Mucosa of rectum (tissue), 2 donors: Measurements from ENCODE around the gene KIRREL1.

Experiments used
- H3K27ac ChIP-seq, 2 donors: one replicate each; pipeline ENCODE4 v1.7.0; 2013; ENCODE audit warnings: inconsistent platforms in 2 of 2, low read depth in 2 of 2, low read length in 2 of 2
- H3K27me3 ChIP-seq, 2 donors: one replicate each; pipeline ENCODE4 v1.7.0; 2013; ENCODE audit warnings: low read length in 2 of 2; ENCODE audit not compliant: control insufficient read depth in 2 of 2, insufficient read depth in 2 of 2
- H3K36me3 ChIP-seq, 2 donors: one replicate each; pipeline ENCODE4 v1.7.0; 2013; ENCODE audit warnings: low read length in 2 of 2; ENCODE audit not compliant: control insufficient read depth in 2 of 2, insufficient read depth in 2 of 2
- H3K4me1 ChIP-seq, 2 donors: one replicate each; pipeline ENCODE4 v1.7.0; 2013; ENCODE audit warnings: low read length in 2 of 2, mild to moderate bottlenecking in 1 of 2; ENCODE audit not compliant: control insufficient read depth in 2 of 2, insufficient read depth in 2 of 2
- H3K4me3 ChIP-seq, 2 donors: one replicate each; pipeline ENCODE4 v1.7.0; 2013; ENCODE audit warnings: low read length in 2 of 2
- H3K9ac ChIP-seq, 2 donors: one replicate each; pipeline ENCODE4 v1.7.0; 2013; ENCODE audit warnings: low read length in 2 of 2, low read depth in 1 of 2, mild to moderate bottlenecking in 1 of 2
- H3K9me3 ChIP-seq, 2 donors: one replicate each; pipeline ENCODE4 v1.7.0; 2013; ENCODE audit warnings: low read length in 2 of 2; ENCODE audit not compliant: control insufficient read depth in 2 of 2
- donor health status: healthy.
- donor health status: Normal muscosa, but diverticular disease.

Gene KIRREL1

DNA sequence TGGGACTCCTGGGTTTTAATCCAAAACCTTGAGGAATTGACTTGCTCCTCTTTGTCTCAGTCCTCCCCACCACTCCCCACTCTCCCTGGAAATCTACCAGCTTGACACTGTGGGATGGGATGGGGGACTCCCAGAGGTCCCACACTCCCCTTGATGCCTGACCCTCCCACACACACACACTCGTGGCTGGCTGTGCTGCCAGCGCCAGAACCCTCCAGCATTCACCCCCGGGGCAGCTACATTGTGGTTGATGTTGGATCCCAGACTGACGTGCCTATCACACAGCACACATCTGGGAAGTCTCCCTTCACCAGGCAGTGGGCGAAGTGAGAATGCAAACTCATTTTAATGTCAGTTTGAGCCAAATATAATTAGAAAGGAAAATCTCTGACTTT, 10.0 kb downstream of the KIRREL1 start:
- Histone ChIP-seq H3K9ac (no peak overlapping the region), H3K27me3 (no peaks in the 10 kb centered on the region), H3K27ac (peak overlapping the region in 1 of 2 donors; percentile 32), H3K36me3 (no peaks in the 10 kb centered on the region), H3K9me3 (no peaks in the 10 kb centered on the region), H3K4me1 (peaks cover 0 to 5% of the 10 kb centered on the region in 2 donors), H3K4me3 (no peak overlapping the region)

DNA sequence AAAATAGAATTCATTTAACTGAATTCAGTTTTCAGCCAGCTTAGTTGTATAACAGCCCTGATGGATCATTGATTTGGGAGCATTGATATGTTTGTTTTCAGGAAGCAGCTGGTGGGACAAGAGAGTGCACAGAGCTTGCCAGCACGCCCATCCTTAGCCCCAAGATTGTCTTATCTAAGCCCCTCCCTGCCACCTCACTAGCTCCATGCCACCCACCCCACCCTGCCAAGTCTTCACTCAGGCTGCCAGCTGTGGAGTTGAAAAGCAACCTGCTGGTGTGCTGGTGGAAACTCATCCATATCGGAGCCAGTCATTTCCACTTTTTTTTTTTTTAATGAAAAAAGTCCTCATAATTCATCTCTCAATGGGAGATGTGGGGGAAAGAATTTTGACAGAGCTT, 11.8 kb downstream of the KIRREL1 start:
- no peaks in the 10 kb centered on the region for H3K9me3 ChIP-seq
- no peak overlapping the region for H3K27ac ChIP-seq
- H3K4me3 ChIP-seq = no peak overlapping the region
- no peak overlapping the region for H3K9ac ChIP-seq
- no peaks in the 10 kb centered on the region for H3K27me3 ChIP-seq
- no peaks in the 10 kb centered on the region for H3K36me3 ChIP-seq
- H3K4me1 ChIP-seq = peaks cover 8 to 14% of the 10 kb centered on the region in 2 donors

DNA sequence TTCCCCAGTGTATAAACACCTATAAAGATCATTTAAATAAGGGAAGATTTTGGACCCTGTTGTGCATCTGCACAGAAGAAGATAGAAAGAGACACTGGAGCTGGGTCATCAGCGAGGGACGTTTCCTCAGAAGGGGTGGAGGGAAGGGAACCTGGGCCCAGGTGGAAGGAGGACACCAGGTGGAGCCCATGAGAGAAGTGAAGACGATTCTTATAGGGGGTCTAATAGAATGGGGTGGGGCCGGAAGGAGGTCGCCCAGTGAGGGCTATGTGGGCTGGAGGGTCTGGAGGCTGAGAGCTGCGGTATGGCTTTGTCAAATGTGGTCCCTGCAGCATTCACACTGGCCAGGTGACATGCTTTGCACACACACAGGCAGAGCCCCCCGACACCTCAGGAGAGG, 13.7 kb downstream of the KIRREL1 start:
- no peaks in the 10 kb centered on the region for H3K9me3 ChIP-seq
- no peaks in the 10 kb centered on the region for H3K27me3 ChIP-seq
- peak overlapping the region in 1 of 2 donors; percentile 78 for H3K27ac ChIP-seq
- no peak overlapping the region for H3K4me3 ChIP-seq
- H3K9ac ChIP-seq = no peak overlapping the region
- H3K36me3 ChIP-seq = no peaks in the 10 kb centered on the region
- peaks cover 11 to 18% of the 10 kb centered on the region in 2 donors for H3K4me1 ChIP-seq

DNA sequence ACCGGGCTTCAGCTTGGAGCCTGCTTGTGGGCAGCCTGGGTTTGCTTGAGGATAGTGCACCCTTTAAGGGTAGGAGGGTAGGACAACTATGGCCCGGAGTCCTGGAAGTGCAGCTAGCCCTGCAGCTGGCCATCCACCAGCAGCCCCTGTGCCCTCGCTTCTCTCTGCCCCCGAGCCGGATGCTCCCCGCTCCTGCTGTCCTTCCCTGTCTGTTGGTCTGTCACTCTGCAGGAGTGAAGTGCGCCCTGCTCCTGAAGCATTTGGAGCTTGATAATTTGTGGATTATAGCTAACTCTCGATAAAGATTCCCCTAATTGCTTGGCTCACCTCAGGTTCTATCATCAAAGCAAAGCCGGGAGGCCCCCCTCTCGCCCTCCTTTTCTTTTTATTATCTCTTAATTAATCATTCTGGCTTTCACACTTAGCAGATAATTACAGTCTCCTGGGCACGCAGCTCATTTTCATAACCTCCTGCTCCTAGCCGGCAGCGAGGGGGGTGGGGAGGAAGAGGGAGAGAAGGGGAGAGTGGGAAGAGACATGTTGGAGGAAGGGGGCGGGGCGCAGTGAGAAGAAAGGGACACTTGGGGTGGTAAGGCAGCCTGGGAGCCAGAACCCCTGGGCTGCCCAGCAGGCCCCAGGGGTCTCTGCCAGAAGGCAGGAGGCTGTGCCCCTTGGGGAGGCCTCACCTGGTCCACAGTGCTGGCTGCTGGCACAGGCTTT, 14.4 kb downstream of the KIRREL1 start:
- Histone ChIP-seq H3K9ac (no peak overlapping the region), H3K4me3 (no peak overlapping the region), H3K27ac (peak overlapping the region; percentile 72 to 78), H3K27me3 (no peaks in the 10 kb centered on the region), H3K4me1 (peaks cover 12 to 18% of the 10 kb centered on the region in 2 donors), H3K36me3 (no peaks in the 10 kb centered on the region), H3K9me3 (no peaks in the 10 kb centered on the region)

DNA sequence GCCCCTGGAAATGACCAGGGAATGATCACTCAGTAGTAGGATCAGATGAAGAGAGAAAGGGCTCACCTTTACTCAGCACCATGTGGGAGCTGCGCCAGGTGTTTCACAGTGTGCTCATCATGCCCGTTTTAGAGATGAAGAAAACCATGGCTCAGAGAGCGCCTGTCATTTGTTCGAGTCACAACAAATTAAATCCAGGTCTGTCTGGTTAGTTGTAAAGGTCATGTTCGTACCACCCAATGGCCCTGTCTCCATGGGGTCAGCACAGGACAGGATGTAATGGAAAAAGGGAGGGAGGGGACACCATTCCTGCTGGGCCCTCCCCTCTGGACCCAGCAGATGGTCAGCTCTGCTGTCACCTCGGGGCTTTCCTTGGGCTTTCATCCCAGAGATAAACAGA, 15.2 kb downstream of the KIRREL1 start:
- H3K27ac ChIP-seq = peak overlapping the region; percentile 72 to 78
- peaks cover 12 to 18% of the 10 kb centered on the region in 2 donors for H3K4me1 ChIP-seq
- H3K27me3 ChIP-seq = no peaks in the 10 kb centered on the region
- H3K4me3 ChIP-seq = no peak overlapping the region
- H3K36me3 ChIP-seq = no peaks in the 10 kb centered on the region
- H3K9me3 ChIP-seq = no peaks in the 10 kb centered on the region
- no peak overlapping the region for H3K9ac ChIP-seq

DNA sequence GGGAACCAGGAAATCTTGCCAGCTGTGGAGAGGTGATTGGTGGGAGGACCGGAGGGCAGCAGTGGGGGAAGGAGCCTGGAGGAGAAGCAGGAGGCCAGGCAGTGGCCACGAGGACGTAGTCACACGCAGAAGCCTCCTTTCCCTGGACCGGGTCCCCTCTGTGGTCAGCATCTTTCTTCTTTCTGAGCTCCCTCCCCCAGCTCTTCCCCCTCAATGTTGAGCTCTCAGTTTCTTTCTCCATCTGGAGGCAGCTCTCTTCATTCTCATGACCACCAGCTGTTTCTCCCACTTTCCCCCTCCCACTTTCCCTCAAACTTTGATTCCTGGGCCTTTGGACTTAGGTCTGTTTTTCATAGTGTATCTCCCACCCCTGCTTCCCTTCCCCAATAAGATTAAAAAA, 18.3 kb downstream of the KIRREL1 start:
- H3K36me3 ChIP-seq = no peaks in the 10 kb centered on the region
- H3K27ac ChIP-seq = peak overlapping the region; percentile 72 to 78
- no peaks in the 10 kb centered on the region for H3K27me3 ChIP-seq
- no peaks in the 10 kb centered on the region for H3K9me3 ChIP-seq
- H3K9ac ChIP-seq = no peak overlapping the region
- peaks cover 12 to 21% of the 10 kb centered on the region in 2 donors for H3K4me1 ChIP-seq
- H3K4me3 ChIP-seq = no peak overlapping the region

DNA sequence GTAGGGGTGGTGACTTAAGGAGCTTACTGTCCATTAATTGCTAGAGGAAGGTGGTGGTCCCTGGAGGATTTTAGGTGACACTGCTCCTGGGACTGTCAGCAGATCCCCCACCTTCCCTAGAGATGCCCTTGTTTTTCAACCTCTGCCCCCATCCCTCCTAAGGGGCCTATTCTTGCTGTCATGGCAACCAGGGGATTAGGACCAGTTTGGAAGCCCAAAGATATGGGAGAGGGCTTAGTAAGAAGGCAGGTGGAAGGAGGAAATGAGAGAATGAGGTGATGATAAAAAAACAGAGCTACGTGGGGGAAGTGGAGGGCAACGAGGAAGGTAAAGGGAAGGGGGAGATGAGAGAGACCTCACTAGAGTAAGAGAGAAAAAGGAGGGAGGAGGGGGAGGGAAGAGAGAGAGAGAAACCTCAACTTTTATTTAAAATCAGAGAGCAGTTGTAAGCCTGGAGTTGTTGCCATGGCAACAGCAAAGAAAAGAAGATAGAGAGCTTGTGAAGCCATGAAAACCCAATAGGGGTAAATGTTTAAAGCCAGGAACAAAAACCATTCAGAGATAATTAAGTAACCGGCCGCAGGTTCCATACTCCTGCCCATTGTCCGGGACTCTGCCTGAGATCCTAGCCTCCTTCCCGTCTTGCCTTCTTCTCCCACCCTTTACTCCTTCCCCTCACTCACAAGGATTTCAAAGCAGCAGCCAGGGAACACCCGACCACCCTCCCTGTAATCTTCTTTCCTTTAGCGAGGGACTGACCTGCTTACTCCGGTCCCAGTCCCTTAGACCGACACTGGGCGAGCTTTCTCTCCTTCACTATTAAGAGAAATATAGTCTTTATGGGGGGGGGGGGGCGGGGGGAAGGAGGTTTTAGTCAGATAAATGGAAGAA, 20.6 kb downstream of the KIRREL1 start:
- H3K4me1 ChIP-seq = peaks cover 16 to 22% of the 10 kb centered on the region in 2 donors
- no peak overlapping the region for H3K4me3 ChIP-seq
- H3K27ac ChIP-seq = no peak overlapping the region
- H3K9ac ChIP-seq = no peak overlapping the region
- no peaks in the 10 kb centered on the region for H3K9me3 ChIP-seq
- H3K27me3 ChIP-seq = no peaks in the 10 kb centered on the region
- H3K36me3 ChIP-seq = no peaks in the 10 kb centered on the region

DNA sequence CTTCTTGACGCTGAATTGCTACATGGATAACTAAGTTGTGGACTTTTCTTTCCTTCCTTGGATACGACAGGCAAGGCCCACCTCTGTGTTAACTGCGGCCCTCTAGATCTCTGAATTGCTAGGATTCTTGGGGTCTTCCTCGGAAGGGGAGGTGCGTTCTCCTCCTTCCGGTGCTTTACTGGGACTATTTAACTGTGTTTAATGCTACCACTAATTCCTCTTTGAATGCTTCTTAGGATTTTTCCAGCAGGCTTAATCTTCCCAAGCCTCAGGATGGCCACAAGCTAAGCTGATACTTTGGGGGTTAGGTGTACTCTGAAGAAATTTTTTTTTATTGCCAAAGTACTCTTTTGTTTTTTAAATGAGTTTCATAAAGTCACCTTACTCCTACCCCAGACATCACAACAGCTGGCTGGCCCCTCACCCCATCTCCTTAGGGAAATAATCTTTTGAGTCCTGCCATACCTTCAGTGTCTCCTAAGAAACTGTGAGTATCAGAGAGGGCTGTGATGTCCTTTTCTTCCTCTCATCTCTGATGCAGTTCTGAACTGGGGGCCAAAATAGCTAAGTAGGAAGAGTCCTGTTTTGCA, 21.4 kb downstream of the KIRREL1 start:
- H3K27me3 ChIP-seq = no peaks in the 10 kb centered on the region
- H3K4me3 ChIP-seq = peak overlapping the region in 1 of 2 donors; percentile 10
- H3K4me1 ChIP-seq = peaks cover 10 to 19% of the 10 kb centered on the region in 2 donors
- H3K27ac ChIP-seq = no peak overlapping the region
- H3K9me3 ChIP-seq = no peaks in the 10 kb centered on the region
- no peaks in the 10 kb centered on the region for H3K36me3 ChIP-seq
- no peak overlapping the region for H3K9ac ChIP-seq

DNA sequence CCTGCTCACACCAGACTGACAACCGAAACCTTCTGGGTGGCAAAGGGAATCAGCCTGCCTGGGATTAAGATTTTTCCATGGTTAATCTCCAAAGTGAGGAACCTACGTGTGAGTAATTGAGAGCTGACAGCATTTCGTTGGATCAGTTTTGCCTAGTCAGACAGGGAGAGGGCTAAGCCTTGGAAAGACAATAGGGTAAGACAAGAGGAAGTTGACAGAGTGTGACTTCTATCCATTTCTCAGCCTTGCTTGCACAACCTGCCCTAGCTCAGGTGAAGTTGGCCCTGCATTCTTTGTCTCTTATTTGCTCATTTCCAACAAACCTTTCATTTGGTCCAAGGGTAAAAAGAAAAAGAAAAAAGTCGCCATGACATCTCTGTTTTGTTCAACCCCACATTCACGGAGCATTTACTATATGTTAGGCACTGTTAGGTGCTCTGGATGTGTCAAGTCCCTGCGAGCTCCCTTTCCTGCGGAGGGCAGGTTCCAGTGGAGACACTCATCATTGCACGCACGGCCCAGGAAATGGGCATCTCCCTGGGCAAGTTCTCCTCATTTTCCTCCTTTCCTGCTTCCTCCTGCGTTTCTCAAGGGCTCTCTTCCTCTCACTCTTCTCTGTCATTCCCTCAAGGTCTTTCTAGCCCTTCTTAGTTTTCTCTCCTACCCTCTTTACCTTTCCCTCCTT, 23.3 kb downstream of the KIRREL1 start:
- no peak overlapping the region for H3K4me3 ChIP-seq
- no peaks in the 10 kb centered on the region for H3K27me3 ChIP-seq
- H3K9me3 ChIP-seq = no peaks in the 10 kb centered on the region
- H3K27ac ChIP-seq = no peak overlapping the region
- peaks cover 7 to 26% of the 10 kb centered on the region in 2 donors for H3K4me1 ChIP-seq
- no peak overlapping the region for H3K9ac ChIP-seq
- H3K36me3 ChIP-seq = no peaks in the 10 kb centered on the region
